Measurements from ENCODE around the gene PVRIG.

DNA sequence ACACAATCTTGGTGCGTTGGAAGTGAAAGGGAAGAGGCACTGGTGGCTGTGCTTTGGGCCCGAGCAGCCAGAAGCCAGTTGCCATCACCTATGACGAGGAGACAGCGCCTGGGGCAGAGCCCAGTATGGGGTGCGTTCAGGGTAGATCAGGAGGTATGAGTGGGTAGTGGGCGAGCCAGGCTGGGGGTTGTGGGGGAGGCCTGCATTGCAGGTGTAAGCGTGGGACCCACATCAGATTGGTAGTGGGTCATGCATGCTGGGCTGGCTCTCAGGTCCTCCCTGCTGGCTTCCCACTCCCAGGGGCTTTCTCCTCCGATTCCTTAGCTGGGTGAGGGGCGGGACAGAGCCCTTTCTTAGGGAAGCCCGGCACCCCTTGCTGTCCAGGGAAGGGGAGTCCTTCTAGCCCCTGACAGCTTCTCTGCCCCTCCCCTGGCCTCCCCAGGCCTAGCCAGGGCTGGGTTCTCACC is 445 bp upstream of the PVRIG start:
- TF ChIP-seq CTCF (IDR thresholded peaks at IDR 0.05) = no peak
- TF ChIP-seq ZFX (IDR thresholded peaks at IDR 0.05; ENCODE audit: borderline replicate concordance) = no peak
